ENCODE data around the gene C5orf58.

C5orf58 gene

DNA sequence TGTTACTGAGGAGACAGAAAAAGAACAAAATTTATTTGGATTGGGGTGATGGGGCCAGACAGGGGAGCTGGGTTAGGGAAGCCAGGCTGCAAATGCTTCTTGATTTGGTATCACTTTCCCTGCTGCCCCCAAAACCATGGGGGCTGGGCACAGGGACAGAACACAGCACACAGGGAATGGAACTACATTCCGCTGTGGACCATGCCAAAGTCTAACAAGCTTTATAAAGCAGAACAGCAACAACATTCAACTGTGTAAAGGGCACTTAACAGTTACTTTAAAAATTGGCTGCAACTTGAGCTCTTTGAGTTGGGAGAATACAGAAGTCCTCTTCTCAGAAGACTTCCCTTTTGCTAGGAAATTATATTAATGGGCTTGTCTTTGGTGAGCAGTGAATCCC lies 23.8 kb downstream of the C5orf58 start:
- Histone ChIP-seq H3K27ac (ENCODE audit: low read depth, low read length, severe bottlenecking) (no peak overlapping the region), H3K4me1 (ENCODE audit: control insufficient read depth, insufficient read depth, low read length, poor library complexity, severe bottlenecking) (no peaks in the 10 kb centered on the region), H3K4me3 (ENCODE audit: extremely low read depth, insufficient read depth, low read length, poor library complexity, severe bottlenecking) (no peak overlapping the region), H3K9me3 (ENCODE audit: control insufficient read depth, low read length) (no peaks in the 10 kb centered on the region), H3K36me3 (ENCODE audit: control insufficient read depth, insufficient read depth, low read length) (no peaks in the 10 kb centered on the region)
- WGBS, 2 experiments (ENCODE audit: insufficient coverage in 2 of 2): 100% methylated on average over 1 of the region's 1 CpG; no CpG with 5 or more reads in 1 of the 2 experiments

DNA sequence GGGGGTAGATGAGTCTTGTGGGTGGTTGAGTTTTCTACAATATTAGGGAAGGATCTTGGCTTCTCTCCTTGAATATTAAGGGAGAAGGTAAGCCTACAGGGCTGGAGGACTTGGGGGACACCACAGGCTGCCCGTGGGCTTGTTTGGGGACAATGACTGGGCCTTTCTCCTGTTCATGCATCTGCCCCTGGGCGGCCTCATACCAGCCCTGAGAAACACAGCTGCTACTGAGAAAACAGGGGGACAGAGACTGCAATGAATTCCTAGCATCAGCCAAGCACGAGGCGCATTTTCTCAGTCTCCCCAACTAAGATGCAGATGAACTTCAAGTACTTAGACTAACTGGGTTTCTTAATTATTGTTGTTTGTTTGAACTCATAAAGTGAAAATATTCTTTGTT lies 24.6 kb downstream of the C5orf58 start:
- 88% methylated on average over 2 to 4 of the region's 4 CpGs for WGBS, 2 experiments (ENCODE audit: insufficient coverage in 2 of 2)
- H3K4me1 ChIP-seq (ENCODE audit: control insufficient read depth, insufficient read depth, low read length, poor library complexity, severe bottlenecking): no peaks in the 10 kb centered on the region
- H3K36me3 ChIP-seq (ENCODE audit: control insufficient read depth, insufficient read depth, low read length): no peaks in the 10 kb centered on the region
- H3K4me3 ChIP-seq (ENCODE audit: extremely low read depth, insufficient read depth, low read length, poor library complexity, severe bottlenecking): no peak overlapping the region
- no peaks in the 10 kb centered on the region for H3K9me3 ChIP-seq (ENCODE audit: control insufficient read depth, low read length)
- H3K27ac ChIP-seq (ENCODE audit: low read depth, low read length, severe bottlenecking): no peak overlapping the region

DNA sequence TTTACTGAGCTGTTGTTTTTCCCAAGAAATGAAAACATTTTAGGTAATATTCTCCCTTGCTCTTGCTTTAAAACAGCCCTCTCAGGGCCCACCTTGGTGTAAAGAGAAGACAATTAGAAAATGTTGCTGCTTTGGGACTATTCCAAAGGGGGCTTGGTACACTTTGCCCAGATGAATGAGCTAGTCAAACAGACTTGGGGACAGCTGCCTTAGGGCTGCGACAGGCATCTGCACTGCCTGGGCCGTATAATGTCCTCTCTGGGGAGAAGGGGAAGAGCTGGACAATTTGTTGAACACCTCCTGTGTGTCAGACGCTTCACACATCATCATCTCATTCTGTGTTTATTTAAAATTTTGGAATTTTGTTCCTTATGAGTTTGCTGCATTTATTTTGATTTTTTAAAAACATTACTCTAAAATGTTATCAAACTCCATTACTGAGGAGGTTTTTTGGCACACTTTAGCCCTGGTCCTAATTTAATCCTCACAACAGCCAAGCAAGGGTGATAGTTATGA lies 28.8 kb downstream of the C5orf58 start:
- 100% methylated on average over 1 of the region's 3 CpGs; no CpG with 5 or more reads in 1 of the 2 experiments for WGBS, 2 experiments (ENCODE audit: insufficient coverage in 2 of 2)
- Histone ChIP-seq H3K4me3 (ENCODE audit: extremely low read depth, insufficient read depth, low read length, poor library complexity, severe bottlenecking) (no peak overlapping the region), H3K36me3 (ENCODE audit: control insufficient read depth, insufficient read depth, low read length) (no peaks in the 10 kb centered on the region), H3K9me3 (ENCODE audit: control insufficient read depth, low read length) (no peaks in the 10 kb centered on the region), H3K4me1 (ENCODE audit: control insufficient read depth, insufficient read depth, low read length, poor library complexity, severe bottlenecking) (peaks cover 2% of the 10 kb centered on the region), H3K27ac (ENCODE audit: low read depth, low read length, severe bottlenecking) (no peak overlapping the region)

DNA sequence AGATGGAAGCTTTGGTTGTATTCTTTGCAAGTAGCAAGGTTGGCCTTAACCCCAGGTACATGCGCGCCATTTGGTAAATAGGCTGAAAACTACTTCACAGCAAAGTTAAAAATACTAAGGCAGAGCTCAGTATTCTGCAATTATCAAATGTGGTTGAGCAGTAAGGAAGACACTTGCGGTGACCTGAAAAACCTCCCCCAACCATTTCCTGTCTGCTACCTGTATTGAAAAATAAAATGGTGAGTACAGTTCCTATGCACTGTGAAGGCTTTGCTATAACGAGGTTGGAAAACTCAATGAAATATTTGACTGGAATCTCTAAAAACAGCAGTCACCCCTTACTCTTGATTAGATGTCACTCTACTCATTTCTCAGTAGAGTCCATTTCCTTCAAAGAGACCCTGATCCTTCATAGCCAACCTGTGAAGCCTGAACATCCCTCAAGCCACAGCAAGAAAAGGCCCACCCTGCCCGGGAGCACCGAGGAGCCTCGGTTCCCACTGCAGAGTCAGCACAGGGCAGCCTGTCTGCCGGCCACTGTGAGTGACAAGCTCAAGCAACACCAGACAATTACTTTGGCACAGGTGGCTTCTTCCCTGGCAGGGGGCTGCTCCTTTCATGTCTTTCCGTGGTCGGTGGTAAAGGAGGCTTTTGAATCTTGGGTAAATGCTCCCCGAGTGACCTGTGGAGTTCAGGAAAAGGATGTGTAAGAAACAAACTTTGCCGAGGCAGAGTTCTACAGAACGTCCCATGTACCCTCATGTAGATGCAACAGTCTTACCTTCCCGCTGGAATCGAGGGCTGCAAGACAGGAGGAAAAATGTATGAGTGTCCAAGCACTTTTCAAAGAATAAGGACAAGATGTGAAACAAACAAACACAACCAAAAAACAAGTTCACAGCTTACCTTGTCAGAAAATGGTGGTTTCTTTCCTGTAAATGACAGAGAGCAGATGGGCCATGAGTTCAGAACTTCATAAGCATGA lies 29.6 kb downstream of the C5orf58 start:
- H3K4me1 ChIP-seq (ENCODE audit: control insufficient read depth, insufficient read depth, low read length, poor library complexity, severe bottlenecking): peaks cover 7% of the 10 kb centered on the region
- H3K9me3 ChIP-seq (ENCODE audit: control insufficient read depth, low read length): no peaks in the 10 kb centered on the region
- 78 to 84% methylated on average over 9 of the region's 15 CpGs for WGBS, 2 experiments (ENCODE audit: insufficient coverage in 2 of 2)
- no peak overlapping the region for H3K27ac ChIP-seq (ENCODE audit: low read depth, low read length, severe bottlenecking)
- H3K4me3 ChIP-seq (ENCODE audit: extremely low read depth, insufficient read depth, low read length, poor library complexity, severe bottlenecking): no peak overlapping the region
- no peaks in the 10 kb centered on the region for H3K36me3 ChIP-seq (ENCODE audit: control insufficient read depth, insufficient read depth, low read length)

DNA sequence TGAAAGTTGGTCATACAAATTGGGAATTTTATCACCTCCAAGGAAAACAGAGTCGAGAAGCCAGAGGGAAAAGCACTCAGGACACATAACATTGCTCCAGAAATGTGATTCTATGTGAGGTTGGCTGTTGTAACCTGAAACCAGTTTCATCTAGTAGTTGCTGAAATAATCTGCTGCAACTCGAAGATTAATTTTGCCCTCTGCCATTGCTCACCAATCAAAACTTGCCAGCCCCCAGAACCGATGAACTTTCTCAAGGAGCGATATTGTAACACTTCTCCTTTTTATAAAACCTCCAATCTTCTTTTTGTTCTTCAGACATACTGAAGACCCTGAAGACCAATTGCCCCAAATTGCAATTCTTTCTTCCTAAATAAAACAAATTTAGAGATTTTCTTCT lies 31.1 kb downstream of the C5orf58 start:
- Histone ChIP-seq H3K27ac (ENCODE audit: low read depth, low read length, severe bottlenecking) (no peak overlapping the region), H3K4me1 (ENCODE audit: control insufficient read depth, insufficient read depth, low read length, poor library complexity, severe bottlenecking) (peaks cover 10% of the 10 kb centered on the region), H3K36me3 (ENCODE audit: control insufficient read depth, insufficient read depth, low read length) (no peaks in the 10 kb centered on the region), H3K4me3 (ENCODE audit: extremely low read depth, insufficient read depth, low read length, poor library complexity, severe bottlenecking) (no peak overlapping the region), H3K9me3 (ENCODE audit: control insufficient read depth, low read length) (no peaks in the 10 kb centered on the region)
- 88 to 93% methylated on average over 3 to 4 of the region's 4 CpGs for WGBS, 2 experiments (ENCODE audit: insufficient coverage in 2 of 2)

DNA sequence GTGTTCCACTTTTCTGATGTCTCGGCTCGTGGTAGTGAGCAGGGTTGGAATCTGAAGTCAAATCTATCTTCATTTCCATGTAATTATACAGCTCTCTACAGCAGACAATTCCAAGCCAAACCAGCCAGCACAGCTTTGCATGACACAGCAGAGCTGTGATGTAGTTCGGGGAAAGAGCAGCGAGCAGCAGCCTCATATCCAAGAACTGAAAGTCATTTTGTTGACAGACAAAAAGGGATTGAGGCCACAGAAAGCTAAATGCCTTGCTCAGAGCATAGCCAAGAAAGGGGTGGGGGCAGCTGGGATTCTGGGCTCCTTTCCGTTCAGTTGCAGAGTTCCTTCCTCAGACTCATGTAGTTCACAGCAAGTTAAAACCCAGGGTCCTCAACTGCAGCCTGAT lies 32.7 kb downstream of the C5orf58 start:
- 24 to 46% methylated on average over 2 to 3 of the region's 5 CpGs for whole genome bisulfite sequencing, 2 experiments (ENCODE audit: insufficient coverage in 2 of 2)
- Histone ChIP-seq H3K9me3 (ENCODE audit: control insufficient read depth, low read length) (no peaks in the 10 kb centered on the region), H3K27ac (ENCODE audit: low read depth, low read length, severe bottlenecking) (no peak overlapping the region), H3K4me1 (ENCODE audit: control insufficient read depth, insufficient read depth, low read length, poor library complexity, severe bottlenecking) (peaks cover 10% of the 10 kb centered on the region), H3K4me3 (ENCODE audit: extremely low read depth, insufficient read depth, low read length, poor library complexity, severe bottlenecking) (no peak overlapping the region), H3K36me3 (ENCODE audit: control insufficient read depth, insufficient read depth, low read length) (no peaks in the 10 kb centered on the region)

DNA sequence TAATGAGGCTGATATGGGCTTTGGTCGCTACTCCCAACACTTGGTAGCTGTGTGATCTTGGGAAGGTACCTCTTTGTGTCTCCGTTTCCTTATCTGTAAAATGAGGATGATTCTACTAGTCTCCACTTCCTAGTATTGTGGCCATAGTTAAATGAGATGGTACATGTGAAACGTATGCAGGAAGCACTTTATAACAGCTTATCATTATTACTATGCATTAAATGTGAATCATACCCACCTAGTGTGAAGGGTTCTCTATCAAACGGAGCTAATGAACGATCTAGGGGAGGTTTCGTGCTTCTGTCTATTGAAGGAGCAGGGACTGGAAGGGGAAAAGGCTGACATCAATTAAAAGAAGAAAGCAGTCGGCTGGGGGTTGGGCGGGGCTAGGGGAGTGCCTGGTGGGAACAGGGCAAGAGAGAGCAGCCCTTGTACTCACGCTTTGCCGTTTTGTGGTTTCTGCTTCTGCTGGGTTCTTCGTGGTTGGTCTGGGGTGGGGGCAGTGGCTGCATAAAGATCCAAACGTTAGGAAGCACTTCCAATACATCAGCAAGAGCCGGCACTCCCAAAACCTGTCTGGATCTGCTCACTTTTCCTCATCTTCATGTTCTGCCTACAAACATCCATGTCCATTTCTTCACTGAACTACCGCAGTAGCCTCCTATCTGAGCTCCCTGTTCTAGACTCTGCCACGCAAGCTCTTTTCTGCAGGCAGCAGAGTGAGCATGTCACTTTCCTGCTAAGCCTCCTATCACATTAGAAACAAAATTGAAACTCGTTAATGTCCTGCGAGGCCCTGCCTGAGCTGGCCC lies 34.0 kb downstream of the C5orf58 start:
- H3K4me1 ChIP-seq (ENCODE audit: control insufficient read depth, insufficient read depth, low read length, poor library complexity, severe bottlenecking): peaks cover 10% of the 10 kb centered on the region
- H3K36me3 ChIP-seq (ENCODE audit: control insufficient read depth, insufficient read depth, low read length): no peaks in the 10 kb centered on the region
- no peaks in the 10 kb centered on the region for H3K9me3 ChIP-seq (ENCODE audit: control insufficient read depth, low read length)
- no peak overlapping the region for H3K4me3 ChIP-seq (ENCODE audit: extremely low read depth, insufficient read depth, low read length, poor library complexity, severe bottlenecking)
- WGBS, 2 experiments (ENCODE audit: insufficient coverage in 2 of 2): 77 to 85% methylated on average over 8 to 14 of the region's 17 CpGs
- H3K27ac ChIP-seq (ENCODE audit: low read depth, low read length, severe bottlenecking): no peak overlapping the region

DNA sequence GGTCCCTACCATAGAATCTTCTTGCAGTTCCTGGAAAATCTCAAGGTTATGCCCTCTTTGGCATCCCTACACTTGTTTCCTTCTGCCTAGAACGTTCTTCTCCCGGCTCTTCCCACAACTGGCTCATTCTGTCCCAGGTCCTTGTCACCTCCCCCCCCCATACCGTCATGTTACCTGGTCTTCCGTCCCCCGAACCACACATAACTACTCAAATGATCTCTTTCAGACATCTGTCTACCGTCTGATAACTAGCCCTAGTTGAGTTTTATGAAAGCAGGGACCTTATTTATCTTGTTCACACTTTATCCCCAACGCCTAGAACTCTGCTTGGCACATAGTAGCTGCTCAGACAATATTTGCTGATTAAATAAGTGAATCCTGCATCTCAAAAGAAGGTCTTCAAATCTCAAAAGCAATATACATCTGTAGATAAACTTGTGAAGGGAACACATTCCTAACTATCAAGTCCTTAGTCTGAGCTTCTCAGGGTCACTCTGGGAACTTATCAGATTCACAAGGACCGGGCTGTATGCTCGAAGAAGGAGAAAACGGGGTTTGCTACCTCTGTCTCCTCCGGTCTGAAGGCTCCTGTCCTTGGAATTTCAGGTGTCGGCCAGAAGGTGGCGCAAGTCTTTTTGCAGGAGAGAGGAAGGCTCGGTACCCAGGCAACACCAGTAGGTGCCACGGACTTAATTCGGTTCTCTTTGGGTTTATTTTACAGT lies 34.8 kb downstream of the C5orf58 start:
- Histone ChIP-seq H3K4me3 (ENCODE audit: extremely low read depth, insufficient read depth, low read length, poor library complexity, severe bottlenecking) (no peak overlapping the region), H3K9me3 (ENCODE audit: control insufficient read depth, low read length) (no peaks in the 10 kb centered on the region), H3K4me1 (ENCODE audit: control insufficient read depth, insufficient read depth, low read length, poor library complexity, severe bottlenecking) (peaks cover 10% of the 10 kb centered on the region), H3K36me3 (ENCODE audit: control insufficient read depth, insufficient read depth, low read length) (no peaks in the 10 kb centered on the region), H3K27ac (ENCODE audit: low read depth, low read length, severe bottlenecking) (no peak overlapping the region)
- 45 to 61% methylated on average over 7 to 9 of the region's 16 CpGs for WGBS, 2 experiments (ENCODE audit: insufficient coverage in 2 of 2)

DNA sequence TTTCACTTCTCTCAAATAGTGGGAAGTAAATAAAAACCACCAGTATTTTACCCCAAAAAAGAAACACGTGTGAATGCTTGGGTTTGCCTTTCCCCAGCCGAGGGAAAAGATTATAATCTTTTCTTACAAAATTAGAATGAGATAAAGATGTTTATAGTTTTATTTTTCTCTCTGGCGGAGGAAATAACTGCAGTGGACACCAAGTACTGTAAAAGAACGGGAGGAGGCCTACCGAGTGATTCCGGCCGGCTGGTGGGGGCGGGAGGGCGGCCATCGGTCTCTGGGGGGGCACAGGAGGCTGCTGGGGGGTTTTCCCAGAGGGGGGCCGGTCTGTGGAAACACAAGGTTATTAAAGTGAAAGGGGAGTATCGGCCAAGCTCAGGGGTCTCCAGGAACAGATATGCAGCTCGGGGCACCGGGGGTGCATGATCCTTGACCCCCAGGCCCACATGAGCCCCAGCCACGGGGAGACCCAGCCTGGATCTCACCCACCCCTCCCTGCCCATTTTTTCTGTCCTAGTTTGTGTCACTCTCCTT lies 35.4 kb downstream of the C5orf58 start:
- peaks cover 10% of the 10 kb centered on the region for H3K4me1 ChIP-seq (ENCODE audit: control insufficient read depth, insufficient read depth, low read length, poor library complexity, severe bottlenecking)
- H3K9me3 ChIP-seq (ENCODE audit: control insufficient read depth, low read length): no peaks in the 10 kb centered on the region
- WGBS, 2 experiments (ENCODE audit: insufficient coverage in 2 of 2): 77 to 88% methylated on average over 6 to 10 of the region's 15 CpGs
- no peak overlapping the region for H3K4me3 ChIP-seq (ENCODE audit: extremely low read depth, insufficient read depth, low read length, poor library complexity, severe bottlenecking)
- H3K27ac ChIP-seq (ENCODE audit: low read depth, low read length, severe bottlenecking): no peak overlapping the region
- no peaks in the 10 kb centered on the region for H3K36me3 ChIP-seq (ENCODE audit: control insufficient read depth, insufficient read depth, low read length)

DNA sequence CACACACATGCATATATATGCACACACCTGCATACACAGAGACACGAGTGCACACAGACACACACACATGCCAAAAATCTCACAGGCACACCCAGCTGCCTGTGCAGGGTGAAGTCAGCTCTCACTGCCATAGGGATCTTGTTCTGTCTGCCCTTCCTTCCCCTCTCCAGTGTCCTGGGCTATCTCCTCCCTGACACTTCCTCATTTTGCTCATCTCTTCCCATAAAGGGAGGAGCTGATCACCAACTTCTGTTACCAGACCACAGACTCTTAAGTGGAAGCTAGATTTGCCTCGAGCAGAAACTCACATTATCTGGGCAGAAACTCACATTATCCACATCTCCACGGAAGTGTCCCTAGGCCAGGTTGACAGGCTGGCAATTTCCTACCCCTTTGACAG lies 36.1 kb downstream of the C5orf58 start:
- H3K4me1 ChIP-seq (ENCODE audit: control insufficient read depth, insufficient read depth, low read length, poor library complexity, severe bottlenecking): peaks cover 10% of the 10 kb centered on the region
- H3K36me3 ChIP-seq (ENCODE audit: control insufficient read depth, insufficient read depth, low read length): no peaks in the 10 kb centered on the region
- no peak overlapping the region for H3K27ac ChIP-seq (ENCODE audit: low read depth, low read length, severe bottlenecking)
- no peak overlapping the region for H3K4me3 ChIP-seq (ENCODE audit: extremely low read depth, insufficient read depth, low read length, poor library complexity, severe bottlenecking)
- no peaks in the 10 kb centered on the region for H3K9me3 ChIP-seq (ENCODE audit: control insufficient read depth, low read length)
- WGBS, 2 experiments (ENCODE audit: insufficient coverage in 2 of 2): 0 to 88% methylated on average over 1 of the region's 3 CpGs

Measured in mesodermal cell (in vitro differentiated cells).